GM23338 (cell line): Measurements from ENCODE around the gene CKM.

Experiments
- CTCF ChIP-seq, 2 experiments: fragments of 200-600 bp in 1 of 2; sonication (generic) in 1 of 2; conservative IDR thresholded peaks; 2 replicates each; pipeline versions ENCODE4 v1.5.1 to v1.6.1; 2016 to 2017; ENCODE audit warnings: antibody characterized with exemption in 2 of 2, low read depth in 2 of 2, mild to moderate bottlenecking in 2 of 2, moderate library complexity in 1 of 2
- EZH2 ChIP-seq: fragments of 200-600 bp; sonication (generic); IDR thresholded peaks from one replicate; pipeline ENCODE4 v1.8.0; 2017; ENCODE audit warnings: antibody characterized with exemption, mild to moderate bottlenecking, low read depth; ENCODE audit not compliant: unreplicated experiment
- NANOG ChIP-seq: IDR thresholded peaks from 2 replicates; pipeline ENCODE4 v1.6.1; 2016; ENCODE audit warnings: antibody characterized with exemption, borderline replicate concordance
- POLR2AphosphoS5 ChIP-seq: IDR thresholded peaks from 2 replicates; pipeline ENCODE4 v1.6.1; 2016; ENCODE audit warnings: antibody characterized with exemption, low read depth

GRCh38 chr19:45311621-45312020 is 11.1 kb downstream of the CKM start:
- TF ChIP-seq POLR2AphosphoS5: no peak
- no peak for TF ChIP-seq EZH2
- no peak for TF ChIP-seq CTCF (conservative IDR thresholded peaks at IDR 0.05; ENCODE audit: low read depth in 2 of 2)
- TF ChIP-seq NANOG: no peak
